Upper lobe of left lung (tissue), 4 donors: Measurements from ENCODE around the gene FBXO5.

Source experiments
- CTCF ChIP-seq, 6 experiments: fragments of 450-650 bp in 4 of 6; fragments of 200-600 bp in 2 of 6; sonication (generic) in 2 of 6; IDR thresholded peaks; one replicate each; pipeline ENCODE4 v1.5.1; 2016 to 2019; ENCODE audit warnings: antibody characterized with exemption in 6 of 6
- POLR2A ChIP-seq, 4 donors: fragments of 450-650 bp; IDR thresholded peaks; one replicate each; pipeline ENCODE4 v1.5.1; 2016 to 2017; ENCODE audit warnings: antibody characterized with exemption in 4 of 4, mild to moderate bottlenecking in 2 of 4
- POLR2AphosphoS5 ChIP-seq, 2 donors: sonication (generic); formaldehyde crosslinking; IDR thresholded peaks; one replicate each; pipeline ENCODE4 v1.5.1; 2017; ENCODE audit warnings: antibody characterized with exemption in 2 of 2

- TF ChIP-seq CTCF (IDR thresholded peaks at IDR 0.05): no peak
- no peak for TF ChIP-seq POLR2A (IDR thresholded peaks at IDR 0.05)
- no peak for TF ChIP-seq POLR2AphosphoS5 (IDR thresholded peaks at IDR 0.05)
Observed at GRCh38 chr6:153028963-153029362, 46.1 kb upstream of the FBXO5 start.
